GM18507 (cell line): ENCODE measurements around the gene ABCB7.
"Not testable (repeated sequence)": the region's sequence is repeated elsewhere in the genome, so short reads cannot be mapped to it uniquely, and the experiment has no call there.

Experiments used
- DNase-seq: peaks from one replicate; pipeline ENCODE4 v3.0.0; 2011; ENCODE audit warnings: low read depth; ENCODE audit not compliant: insufficient read length; ENCODE audit errors: extremely low spot score
- FAIRE-seq: peaks from 2 replicates; lab custom pipeline; 2011; peaks lifted over from hg19 to GRCh38; lab: Jason Lieb, UNC

Gene ABCB7

DNA sequence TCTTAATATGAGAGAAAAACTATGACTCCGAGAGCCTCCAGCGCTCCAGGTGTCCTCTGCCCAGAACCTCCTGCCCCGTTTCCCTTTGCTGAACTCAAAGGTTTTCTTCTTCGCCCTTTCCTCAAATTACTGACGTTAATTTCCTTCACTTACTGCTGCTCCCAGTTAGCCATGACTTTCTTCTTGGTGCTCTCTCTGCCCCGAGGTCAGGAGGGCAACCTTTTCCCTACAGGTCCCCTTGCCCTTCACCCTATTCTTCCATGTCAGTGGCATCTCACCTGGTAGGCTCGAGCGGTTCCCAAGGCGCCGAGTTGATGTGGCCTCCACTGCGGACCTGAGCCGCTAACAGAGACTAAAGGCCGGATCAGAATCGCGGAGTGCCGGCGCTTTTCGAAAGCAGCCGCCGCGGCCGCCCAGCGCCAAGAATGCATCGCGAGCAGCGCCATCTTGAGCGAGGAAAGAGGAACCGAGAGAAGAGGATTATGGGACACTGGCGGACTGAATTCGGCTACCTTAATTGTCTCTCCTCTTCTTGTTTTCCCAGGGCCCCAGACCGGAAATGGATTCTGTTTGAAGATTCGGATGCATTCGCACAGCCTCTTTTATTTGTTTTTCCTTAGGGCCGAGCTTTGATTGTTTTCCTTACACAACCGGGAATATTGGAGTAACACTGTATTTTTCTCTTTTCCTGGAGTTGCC lies at the start of gene ABCB7:
TSS of gene ABCB7 (minus strand) at position 457 of the 699 bp plus-strand sequence. CDS start at position 446, 11 bp downstream.
- FAIRE-seq, result peak; percentile 94
- DNase-seq, result no peak

- not testable (repeated sequence) for FAIRE-seq
Measured at GRCh38 chrX:75188415-75189206, 32.5 kb upstream of the ABCB7 start.

DNA sequence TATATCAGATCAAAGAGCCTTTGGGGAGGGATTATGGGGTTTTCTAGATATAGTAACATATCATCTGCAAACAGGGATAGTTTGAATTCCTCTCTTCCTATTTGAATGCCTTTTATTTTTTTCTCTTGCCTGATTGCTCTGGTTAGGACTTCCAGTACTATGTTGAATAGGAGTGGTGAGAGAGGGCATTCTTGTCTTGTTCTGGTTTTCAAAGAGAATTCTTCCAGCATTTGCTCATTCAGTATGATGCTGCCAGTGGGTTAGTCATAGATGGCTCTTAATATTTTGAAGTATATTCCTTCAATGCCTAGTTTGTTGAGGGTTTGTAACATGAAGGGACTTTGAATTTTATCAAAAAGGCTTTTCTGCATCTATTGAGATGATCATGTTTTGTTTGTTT lies 25.6 kb upstream of the ABCB7 start:
- no peak for FAIRE-seq
- no peak for DNase-seq

More at GRCh38 chrX:75188415-75189206, 32.5 kb upstream of the ABCB7 start:
- DNase-seq, result not testable (repeated sequence)

DNA sequence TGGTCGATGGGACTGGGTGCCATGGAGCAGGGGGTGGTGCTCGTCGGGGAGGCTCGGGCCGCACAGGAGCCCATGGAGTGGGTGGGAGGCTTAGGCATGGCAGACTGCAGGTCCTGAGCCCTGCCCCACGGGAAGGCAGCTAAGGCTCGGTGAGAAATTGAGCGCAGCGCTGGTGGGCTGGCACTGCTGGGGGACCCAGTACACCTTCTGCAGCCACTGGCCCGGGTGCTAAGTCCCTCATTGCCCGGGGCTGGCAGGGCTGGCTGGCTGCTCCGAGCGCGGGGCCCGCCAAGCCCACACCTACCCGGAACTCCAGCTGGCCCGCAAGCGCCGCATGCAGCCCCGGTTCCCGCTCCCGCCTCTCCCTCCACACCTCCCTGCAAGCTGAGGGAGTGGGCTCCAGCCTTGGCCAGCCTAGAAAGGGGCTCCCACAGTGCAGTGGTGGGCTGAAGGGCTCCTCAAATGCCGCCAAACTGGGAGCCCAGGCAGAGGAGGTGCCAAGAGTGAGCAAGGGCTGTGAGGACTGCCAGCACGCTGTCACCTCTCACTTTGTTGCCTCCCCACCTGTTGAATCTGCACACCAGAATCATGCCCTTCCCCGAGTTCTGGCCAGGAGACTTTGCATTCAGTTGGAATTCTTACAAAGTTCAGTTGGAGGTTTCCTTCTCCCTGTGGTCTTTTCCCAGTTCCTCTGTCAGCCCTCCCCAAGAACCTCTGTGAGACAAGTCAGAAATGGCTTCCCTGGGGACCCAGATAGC lies 23.6 kb upstream of the ABCB7 start:
- DNase-seq, FAIRE-seq: not testable (repeated sequence)

GRCh38 chrX:75172257-75172890 lies 16.3 kb upstream of the ABCB7 start:
- not testable (repeated sequence) for DNase-seq, FAIRE-seq

DNA sequence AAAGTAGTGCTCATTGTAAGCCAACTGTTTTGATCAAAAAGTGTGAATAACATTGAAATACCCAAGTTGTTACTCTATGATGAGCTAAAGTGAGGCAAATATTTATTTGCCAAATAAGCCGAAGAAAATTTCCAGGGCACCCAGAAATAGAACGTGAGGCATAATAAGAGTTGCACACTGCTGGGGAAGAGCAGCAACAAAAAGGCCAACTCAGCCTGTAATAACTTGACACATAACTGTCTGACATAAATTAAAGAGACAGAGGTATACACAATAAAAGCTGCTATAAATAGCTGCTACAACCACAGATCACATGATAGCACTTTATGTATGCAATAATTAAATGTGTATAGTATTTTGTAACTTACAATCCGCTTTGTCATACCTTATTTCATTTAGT lies 2.0 kb upstream of the ABCB7 start:
- no peak for DNase-seq
- FAIRE-seq, result no peak

DNA sequence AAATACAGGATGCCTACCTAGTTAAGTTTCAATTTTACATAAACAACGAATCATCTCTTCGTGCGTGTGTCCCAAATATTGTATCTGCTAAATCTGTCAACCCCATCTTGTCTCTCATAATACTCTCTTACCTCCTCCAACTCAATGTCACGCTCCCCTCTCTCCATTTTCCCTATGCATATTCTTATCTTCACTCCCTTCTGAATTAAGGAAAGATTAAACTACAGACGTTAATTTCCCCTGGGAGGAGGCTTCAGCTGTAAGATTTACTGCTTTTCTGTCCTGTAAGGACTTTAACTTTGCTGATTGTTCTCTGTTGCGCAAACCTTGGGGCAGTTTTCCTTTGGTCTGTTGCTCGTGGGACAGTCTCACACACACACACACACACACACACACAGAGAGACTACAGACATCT lies 455 bp upstream of the ABCB7 start:
- FAIRE-seq (no peak), DNase-seq (no peak)

DNA sequence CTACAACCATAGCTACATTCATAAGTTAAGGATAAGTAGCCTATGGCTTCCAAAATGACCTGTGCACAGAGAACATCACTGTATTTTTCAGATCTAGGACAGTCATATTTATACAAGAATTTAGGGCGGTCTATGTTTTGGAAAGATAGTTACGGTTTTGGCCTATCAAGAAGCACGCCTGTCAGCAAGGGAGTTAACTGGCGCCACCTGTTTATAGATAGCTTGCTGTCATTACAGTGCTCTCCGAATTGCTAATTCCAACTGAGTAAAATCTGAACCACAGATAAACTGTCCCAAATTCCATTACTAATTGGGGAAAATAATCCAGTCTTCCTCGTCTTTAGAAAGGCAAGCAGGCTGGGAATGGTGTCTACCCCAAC lies 646 bp downstream of the ABCB7 start:
- no peak for DNase-seq
- peak; percentile 54 for FAIRE-seq

GRCh38 chrX:75154871-75155270 lies 1.2 kb downstream of the ABCB7 start:
- no peak for FAIRE-seq

DNA sequence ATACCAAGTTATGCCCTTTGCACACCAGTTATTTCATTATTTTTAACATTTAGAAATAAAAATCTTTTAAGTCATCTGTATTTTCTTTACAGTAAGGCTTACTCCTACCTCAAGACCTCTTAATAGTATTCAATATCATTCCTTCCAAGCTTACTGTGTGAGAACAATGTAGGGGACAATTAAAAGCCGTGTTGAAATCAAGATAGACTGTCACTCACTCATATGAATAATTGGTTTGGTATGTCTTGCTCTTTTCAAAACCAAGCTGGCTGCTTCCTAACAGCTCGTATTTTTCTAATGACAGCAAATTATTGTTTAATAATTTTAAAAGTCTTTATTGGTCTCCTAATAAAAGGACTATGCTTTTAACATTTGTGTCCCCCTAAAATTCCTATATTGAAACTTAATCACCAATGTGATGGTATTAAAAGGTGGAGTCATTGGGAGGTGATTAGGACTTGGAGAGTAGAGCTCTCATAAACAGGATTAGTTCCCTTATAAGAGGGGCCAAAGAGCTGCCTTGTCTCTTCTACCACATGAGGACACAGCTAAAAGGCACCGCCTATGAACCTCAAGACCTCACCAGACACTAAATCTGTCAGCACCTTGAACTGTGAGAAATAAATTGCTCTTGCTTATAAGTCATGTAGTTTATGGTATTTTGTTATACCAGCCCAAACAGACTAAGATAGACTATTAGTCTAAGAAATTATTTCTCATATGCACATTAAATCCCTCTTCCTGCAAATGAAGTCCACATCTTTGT lies 4.1 kb downstream of the ABCB7 start:
- FAIRE-seq, result no peak
- no peak for DNase-seq

More at GRCh38 chrX:75154871-75155270, 1.2 kb downstream of the ABCB7 start:
- DNase-seq, result no peak

DNA sequence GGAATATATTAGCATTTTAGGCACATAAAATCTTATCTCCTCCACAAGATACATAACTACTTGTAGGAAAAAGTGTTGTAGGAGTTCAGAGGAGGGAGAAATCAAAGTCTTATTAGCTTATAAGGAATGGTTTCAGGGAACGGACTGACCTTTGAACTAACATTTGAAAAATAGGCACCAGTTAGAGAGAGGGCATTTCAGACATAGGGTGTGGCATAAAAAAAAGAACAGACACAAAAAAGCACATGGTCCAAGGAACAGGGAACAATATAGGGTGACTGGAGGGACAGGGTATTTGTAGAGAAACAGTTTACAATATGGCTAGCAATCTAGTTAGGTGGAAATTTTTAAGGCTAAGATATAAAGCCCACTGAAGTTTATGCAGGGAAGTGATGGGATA lies 6.4 kb downstream of the ABCB7 start:
- DNase-seq (no peak), FAIRE-seq (no peak)

DNA sequence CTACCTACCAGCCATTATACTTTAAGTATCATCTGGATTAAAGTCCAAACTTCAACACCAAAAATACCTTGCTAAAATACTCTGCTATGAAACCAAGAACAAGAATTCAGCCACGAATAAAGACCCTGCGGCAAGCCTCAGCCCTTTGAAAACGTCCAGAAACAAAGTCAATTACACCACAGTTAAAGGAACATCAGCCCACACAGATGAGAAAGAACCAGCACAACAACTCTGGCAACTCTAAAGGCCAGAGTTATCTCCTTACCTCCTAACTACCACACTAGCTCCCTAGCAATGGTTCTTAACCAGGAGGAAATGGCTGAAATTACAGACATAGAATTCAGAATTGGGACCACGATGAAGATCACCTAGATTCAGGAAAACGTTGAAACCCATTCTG lies 23.4 kb downstream of the ABCB7 start:
- FAIRE-seq (no peak), DNase-seq (no peak)

GRCh38 chrX:75131973-75132627 lies 24.0 kb downstream of the ABCB7 start:
- no peak for FAIRE-seq
- no peak for DNase-seq

DNA sequence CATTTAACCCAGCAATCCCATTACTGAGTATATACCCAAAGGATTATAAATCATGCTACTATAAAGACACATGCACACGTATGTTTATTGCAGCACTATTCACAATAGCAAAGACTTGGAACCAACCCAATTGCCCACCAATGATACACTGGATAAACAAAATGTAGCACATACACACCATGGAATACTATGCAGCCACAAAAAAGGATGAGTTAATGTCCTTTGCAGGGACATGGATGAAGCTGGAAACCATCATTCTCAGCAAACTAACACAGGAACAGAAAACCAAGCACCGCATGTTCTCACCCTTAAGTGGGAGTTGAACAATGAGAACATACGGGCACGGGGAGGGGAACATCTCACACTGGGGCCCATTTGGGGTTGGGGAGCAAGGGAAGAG lies 27.0 kb downstream of the ABCB7 start:
- not testable (repeated sequence) for DNase-seq, FAIRE-seq

- FAIRE-seq (no peak), DNase-seq (no peak)
Measured at GRCh38 chrX:75118296-75118695, 37.8 kb downstream of the ABCB7 start.

- FAIRE-seq (peak; percentile 49), DNase-seq (no peak)
Measured at GRCh38 chrX:75115707-75116413, 40.2 kb downstream of the ABCB7 start.

- FAIRE-seq, result no peak
- no peak for DNase-seq
Measured at GRCh38 chrX:75114638-75115037, 41.4 kb downstream of the ABCB7 start.

GRCh38 chrX:75113664-75114063 lies 42.4 kb downstream of the ABCB7 start:
- DNase-seq (no peak), FAIRE-seq (no peak)
